Left ventricle myocardium inferior (tissue), 1 donor: ENCODE measurements around the gene VLDLR. TPM values are rescaled to one million over a fixed set of nuclear protein-coding genes. Genes with fewer than 3 reads are reported as not detected.

Experiments
- DNase-seq: peaks from one replicate; pipeline ENCODE4 v3.0.0-alpha.2; 2020
- H3K27ac ChIP-seq: fragments of 200-600 bp; replicated peaks from 2 replicates; pipeline ENCODE4 v1.8.0; 2021
- H3K27me3 ChIP-seq: fragments of 200-600 bp; 2 replicates; pipeline ENCODE4 v1.8.0; 2021; ENCODE audit warnings: low read depth
- H3K36me3 ChIP-seq: fragments of 200-600 bp; 2 replicates; pipeline ENCODE4 v1.8.0; 2021
- H3K4me1 ChIP-seq: fragments of 200-600 bp; 2 replicates; pipeline ENCODE4 v1.8.0; 2021
- H3K4me3 ChIP-seq: fragments of 200-600 bp; 2 replicates; pipeline ENCODE4 v1.8.0; 2021; ENCODE audit warnings: mild to moderate bottlenecking, moderate library complexity
- H3K9me3 ChIP-seq: fragments of 200-600 bp; replicated peaks from 2 replicates; pipeline ENCODE4 v1.8.0; 2021
- intact Hi-C: fragments of 100-400 bp; cut with micrococcal nuclease; formaldehyde crosslinking; loops from one replicate; pipeline ENCODE4 v1.11.0; 2022
- total RNA-seq: library from RNA; stranded (reverse); fragmentation: NEBNext Ultra II Directional; extraction: Animal tissue kit (Norgen Biotek cat#: 25700); gene quantifications from one replicate; pipeline ENCODE4 v1.2.1, GENCODE V29; 2021
- TF ChIP-seq, protein P1 (sequence below): fragments of 200-600 bp; IDR thresholded peaks from 2 replicates; pipeline ENCODE4 v1.8.0; 2021; ENCODE audit warnings: antibody characterized with exemption, mild to moderate bottlenecking, borderline replicate concordance
- donor health status: DM: no; HTN: yes; CAD: no; lungs with severe emphysema.

VLDLR gene
- total RNA-seq, 1 donor from 2014 or later: 144 TPM

GRCh38 chr9:2625427-2625826 lies 3.8 kb downstream of the VLDLR start:
- TF ChIP-seq, protein P1, sequence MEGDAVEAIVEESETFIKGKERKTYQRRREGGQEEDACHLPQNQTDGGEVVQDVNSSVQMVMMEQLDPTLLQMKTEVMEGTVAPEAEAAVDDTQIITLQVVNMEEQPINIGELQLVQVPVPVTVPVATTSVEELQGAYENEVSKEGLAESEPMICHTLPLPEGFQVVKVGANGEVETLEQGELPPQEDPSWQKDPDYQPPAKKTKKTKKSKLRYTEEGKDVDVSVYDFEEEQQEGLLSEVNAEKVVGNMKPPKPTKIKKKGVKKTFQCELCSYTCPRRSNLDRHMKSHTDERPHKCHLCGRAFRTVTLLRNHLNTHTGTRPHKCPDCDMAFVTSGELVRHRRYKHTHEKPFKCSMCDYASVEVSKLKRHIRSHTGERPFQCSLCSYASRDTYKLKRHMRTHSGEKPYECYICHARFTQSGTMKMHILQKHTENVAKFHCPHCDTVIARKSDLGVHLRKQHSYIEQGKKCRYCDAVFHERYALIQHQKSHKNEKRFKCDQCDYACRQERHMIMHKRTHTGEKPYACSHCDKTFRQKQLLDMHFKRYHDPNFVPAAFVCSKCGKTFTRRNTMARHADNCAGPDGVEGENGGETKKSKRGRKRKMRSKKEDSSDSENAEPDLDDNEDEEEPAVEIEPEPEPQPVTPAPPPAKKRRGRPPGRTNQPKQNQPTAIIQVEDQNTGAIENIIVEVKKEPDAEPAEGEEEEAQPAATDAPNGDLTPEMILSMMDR: peak; percentile 33
- peak overlapping the region; percentile 84 for H3K4me3 ChIP-seq
- no peaks in the 10 kb centered on the region for H3K36me3 ChIP-seq
- no peak for DNase-seq
- no peaks in the 10 kb centered on the region for H3K9me3 ChIP-seq
- H3K27ac ChIP-seq: peak overlapping the region; percentile 96
- peaks cover 21% of the 10 kb centered on the region for H3K27me3 ChIP-seq
- intact Hi-C loops: no loop called here
- H3K4me1 ChIP-seq: peaks cover 91% of the 10 kb centered on the region

GRCh38 chr9:2628919-2629318 lies 7.3 kb downstream of the VLDLR start:
- DNase-seq: no peak
- Histone ChIP-seq H3K9me3 (no peaks in the 10 kb centered on the region), H3K27ac (peak overlapping the region; percentile 96), H3K4me3 (no peak overlapping the region), H3K27me3 (no peaks in the 10 kb centered on the region), H3K36me3 (no peaks in the 10 kb centered on the region), H3K4me1 (peaks cover 84% of the 10 kb centered on the region)
- intact Hi-C loops: no loop called here
- TF ChIP-seq, protein P1: no peak

DNA sequence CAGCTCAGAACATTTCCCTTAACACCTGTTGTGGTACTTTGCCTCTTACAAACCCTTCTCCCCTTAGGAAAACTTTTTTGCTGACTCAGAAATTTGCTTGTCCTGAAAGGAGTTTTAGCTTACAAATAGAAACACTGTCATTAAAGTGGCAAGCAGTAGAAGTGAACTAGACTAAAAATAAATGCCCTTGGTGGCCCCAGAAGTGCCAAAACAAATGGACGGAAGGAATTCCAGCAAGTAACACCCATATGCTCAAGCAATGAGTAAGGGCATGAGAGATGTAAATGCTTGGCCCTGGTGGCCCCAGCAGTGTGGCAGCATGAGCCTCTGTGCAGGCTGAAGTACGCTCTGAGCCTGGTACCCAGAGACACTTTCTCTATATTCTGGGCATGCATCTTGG lies 8.6 kb downstream of the VLDLR start:
- no peaks in the 10 kb centered on the region for H3K27me3 ChIP-seq
- no peak for DNase-seq
- no peaks in the 10 kb centered on the region for H3K9me3 ChIP-seq
- peak overlapping the region; percentile 96 for H3K27ac ChIP-seq
- peaks cover 84% of the 10 kb centered on the region for H3K4me1 ChIP-seq
- intact Hi-C loops: no loop called here
- no peaks in the 10 kb centered on the region for H3K36me3 ChIP-seq
- H3K4me3 ChIP-seq: no peak overlapping the region
- TF ChIP-seq, protein P1: no peak

GRCh38 chr9:2631263-2631662 lies 9.7 kb downstream of the VLDLR start:
- Histone ChIP-seq H3K27me3 (no peaks in the 10 kb centered on the region), H3K4me1 (peaks cover 80% of the 10 kb centered on the region), H3K9me3 (no peaks in the 10 kb centered on the region), H3K27ac (peak overlapping the region; percentile 96), H3K4me3 (no peak overlapping the region), H3K36me3 (peaks cover 7% of the 10 kb centered on the region)
- TF ChIP-seq, protein P1: no peak
- DNase-seq: no peak
- intact Hi-C loops: no loop called here

DNA sequence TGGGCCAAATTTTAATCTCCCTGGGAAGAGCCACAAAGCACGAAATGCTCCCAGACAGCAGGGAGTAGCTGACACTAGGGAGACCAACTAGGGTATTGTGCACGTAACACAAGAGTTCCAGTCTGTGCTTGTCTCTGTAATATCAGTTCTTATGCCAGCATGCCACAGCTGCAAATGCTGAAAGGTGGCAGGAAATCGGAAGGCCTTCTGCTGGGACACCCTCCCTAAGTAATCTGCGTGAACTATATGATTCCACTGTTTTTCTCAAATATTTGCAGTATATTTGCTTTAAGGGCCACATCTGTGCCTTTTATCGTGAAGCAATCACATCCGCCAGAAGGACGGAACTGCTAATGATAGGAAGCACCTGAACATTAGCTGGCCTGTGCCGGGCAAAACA lies 12.6 kb downstream of the VLDLR start:
- peaks cover 83% of the 10 kb centered on the region for H3K4me1 ChIP-seq
- DNase-seq: no peak
- no peaks in the 10 kb centered on the region for H3K9me3 ChIP-seq
- intact Hi-C loops: no loop called here
- peaks cover 13% of the 10 kb centered on the region for H3K36me3 ChIP-seq
- peak overlapping the region; percentile 40 for H3K4me3 ChIP-seq
- H3K27ac ChIP-seq: peak overlapping the region; percentile 42
- TF ChIP-seq, protein P1: no peak
- no peaks in the 10 kb centered on the region for H3K27me3 ChIP-seq

DNA sequence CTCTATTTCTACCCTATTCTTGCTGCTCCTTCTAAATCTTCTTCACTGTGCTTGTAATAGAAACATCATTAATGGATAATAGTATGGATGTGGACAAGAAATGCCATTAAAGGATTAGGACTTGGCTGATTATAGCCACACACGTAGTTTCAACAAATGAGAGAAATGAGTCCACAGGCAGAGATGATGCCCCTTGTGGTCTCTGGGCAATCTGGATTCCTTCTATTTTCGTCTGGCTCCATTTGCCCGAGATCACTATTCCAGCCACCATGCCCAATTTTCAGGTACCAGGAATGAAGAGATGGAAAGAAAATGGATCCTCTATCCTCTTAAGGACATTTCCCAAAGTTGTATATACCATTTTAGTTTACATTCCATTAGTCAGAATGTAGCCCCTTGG lies 13.2 kb downstream of the VLDLR start:
- Histone ChIP-seq H3K4me3 (no peak overlapping the region), H3K27ac (peak overlapping the region; percentile 42), H3K9me3 (no peaks in the 10 kb centered on the region), H3K4me1 (peaks cover 80% of the 10 kb centered on the region), H3K36me3 (peaks cover 19% of the 10 kb centered on the region), H3K27me3 (no peaks in the 10 kb centered on the region)
- TF ChIP-seq, protein P1: no peak
- DNase-seq: no peak
- intact Hi-C loops: no loop called here
